RPMI8226 (cell line): Measurements from ENCODE around the gene FDXACB1.

Source experiments
- DNase-seq: peaks from one replicate; pipeline ENCODE4 v3.0.0-alpha.2; 2015

Gene FDXACB1, protein sequence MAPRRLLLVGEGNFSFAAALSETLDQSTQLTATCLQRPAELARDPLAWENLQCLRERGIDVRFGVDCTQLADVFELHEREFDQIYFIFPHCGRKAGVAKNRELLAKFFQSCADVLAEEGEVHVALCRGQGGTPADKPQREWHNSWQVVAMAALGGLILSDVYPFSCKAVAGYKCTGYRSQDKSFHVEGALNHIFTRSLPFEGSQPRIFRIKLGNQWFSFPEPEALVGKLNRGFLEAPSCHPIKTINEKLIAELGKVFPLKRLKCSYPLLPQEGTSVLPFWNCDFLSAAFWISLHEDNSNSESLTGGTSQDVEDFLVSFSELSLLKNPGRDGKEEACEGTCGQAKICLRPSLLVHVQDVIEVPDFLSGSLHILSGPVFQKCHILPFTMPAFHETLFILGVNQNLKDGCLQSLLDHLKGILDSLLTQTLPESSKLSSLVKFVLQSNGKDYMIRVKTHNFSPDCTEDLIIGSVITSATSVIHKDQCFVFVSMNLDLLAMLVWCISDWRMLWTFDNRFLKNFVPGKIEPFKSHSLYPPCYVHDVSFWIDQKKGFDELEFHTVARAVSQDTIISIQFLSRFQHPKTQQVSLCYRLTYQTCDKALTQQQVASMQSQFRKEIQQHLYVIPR

DNA sequence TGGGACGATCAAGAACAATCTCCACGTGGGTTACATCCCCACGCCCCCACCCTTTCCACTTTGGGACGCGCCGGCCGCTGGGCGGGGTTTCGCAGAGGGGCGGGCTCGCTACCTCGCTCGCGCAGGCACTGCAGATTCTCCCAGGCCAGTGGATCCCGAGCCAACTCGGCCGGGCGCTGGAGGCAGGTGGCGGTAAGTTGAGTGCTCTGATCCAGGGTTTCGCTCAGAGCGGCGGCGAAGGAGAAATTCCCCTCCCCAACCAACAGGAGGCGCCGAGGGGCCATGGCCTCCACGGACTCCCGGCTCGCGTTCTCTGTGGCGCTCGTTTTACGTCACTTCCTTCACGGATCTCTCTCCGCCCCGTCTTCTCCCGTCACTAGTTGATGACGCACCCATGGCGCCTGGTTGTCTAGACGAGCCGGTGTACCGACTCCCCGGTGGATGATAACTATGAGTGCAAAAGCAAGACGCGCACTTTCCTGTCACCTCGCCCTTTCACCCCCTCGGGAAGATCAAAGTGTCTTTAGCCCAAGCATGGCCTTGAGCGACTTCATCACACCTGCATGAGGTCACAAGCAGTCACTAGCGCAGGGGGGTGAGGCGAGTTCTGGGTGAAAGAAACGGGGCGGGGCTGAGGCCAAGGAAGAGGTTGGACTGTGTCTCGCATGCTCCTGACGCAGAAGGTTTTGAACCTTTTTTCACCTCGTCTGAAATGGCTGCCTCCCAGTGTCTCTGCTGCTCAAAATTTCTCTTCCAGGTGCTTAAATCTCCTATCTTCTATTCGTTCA is at the start of gene FDXACB1, which contains the start of gene CFAP68:
FDXACB1 (minus strand) TSS at position 317 of the 788 bp plus-strand sequence; CDS start at position 284, 33 bp downstream.
CFAP68 (plus strand) TSS at position 693 of the 788 bp plus-strand sequence; CDS start at position 713, 20 bp downstream.
- DNase-seq = peak; percentile 99

DNA sequence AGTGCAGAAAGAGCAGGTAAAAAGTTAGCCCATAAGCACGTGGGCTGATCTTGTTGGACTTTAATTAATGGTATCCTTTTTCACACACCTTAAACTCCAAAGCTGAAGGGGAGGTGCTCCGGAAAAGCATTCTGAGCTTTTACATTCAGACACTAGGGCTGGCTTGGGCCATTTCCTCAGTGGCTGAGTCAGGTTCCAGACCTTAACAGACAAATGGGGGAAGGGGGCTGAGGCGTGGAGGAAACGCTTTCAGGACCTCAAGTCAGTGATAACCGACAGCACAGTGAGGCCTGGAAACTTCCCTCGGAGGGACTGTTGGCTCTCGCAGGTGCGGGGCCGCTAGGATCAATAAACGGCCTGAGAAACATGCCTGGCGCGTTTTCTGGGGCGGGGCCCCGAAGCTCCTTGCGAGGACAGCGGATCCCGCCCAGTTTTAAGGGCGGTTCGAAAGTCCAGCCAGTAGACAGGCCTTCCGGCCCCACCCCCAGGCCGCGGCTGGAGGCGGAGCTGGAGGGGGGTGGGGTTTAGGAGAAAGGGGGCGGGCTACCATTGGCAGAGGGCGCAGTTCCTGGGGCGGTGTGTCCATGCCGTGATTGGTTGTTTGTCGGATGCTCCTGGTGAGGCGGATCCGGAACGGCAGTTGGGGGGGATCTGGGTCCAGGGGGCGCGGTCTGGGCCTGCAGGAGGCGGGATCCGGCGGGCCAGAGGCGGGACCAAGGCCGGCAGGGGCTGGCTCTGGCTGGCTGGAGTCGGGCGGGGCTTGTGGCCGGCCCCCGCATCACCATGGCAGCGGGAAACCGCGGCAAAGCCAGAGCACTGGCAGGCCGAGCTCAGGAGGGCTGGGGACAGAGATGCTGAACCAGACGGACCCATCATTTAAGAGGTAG is 47.8 kb upstream of the FDXACB1 start:
- peak; percentile 99 for DNase-seq

DNA sequence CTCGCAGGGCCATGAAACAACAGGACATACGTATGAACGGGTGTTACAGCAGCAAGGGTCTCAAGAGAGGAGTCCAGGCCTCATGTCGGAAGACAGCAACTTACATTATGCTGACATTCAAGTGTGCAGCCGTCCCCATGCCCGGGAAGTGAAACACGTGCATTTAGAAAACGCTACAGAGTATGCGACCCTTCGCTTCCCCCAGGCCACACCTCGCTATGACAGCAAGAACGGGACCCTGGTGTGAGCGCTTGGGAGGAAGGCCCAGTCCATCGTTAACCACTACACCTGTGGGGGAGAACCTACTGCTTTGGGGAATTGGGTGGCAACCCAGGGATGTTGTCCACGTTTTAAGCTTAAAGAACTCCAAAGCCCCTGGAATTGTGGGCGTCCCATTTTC is 47.0 kb upstream of the FDXACB1 start:
- no peak for DNase-seq

DNA sequence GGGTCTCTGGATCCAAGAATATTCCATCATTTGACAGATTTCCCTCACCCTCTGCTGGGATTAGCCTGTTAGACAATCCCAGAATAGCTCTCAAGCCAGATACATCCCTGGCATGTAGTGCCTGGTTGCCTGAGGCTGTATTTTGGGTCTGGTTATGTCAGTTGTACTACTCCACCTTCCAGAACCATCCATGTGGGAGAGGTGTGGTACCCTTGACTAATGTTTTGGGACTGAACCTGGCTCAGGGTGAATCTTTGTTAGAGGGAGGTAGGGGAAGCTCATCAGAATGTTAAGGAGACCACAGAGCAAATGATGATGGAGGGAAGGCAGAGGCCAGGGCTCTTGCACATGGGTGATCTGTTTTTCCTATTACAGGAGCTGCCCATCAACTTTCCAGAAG is 45.0 kb upstream of the FDXACB1 start:
- no peak for DNase-seq

DNA sequence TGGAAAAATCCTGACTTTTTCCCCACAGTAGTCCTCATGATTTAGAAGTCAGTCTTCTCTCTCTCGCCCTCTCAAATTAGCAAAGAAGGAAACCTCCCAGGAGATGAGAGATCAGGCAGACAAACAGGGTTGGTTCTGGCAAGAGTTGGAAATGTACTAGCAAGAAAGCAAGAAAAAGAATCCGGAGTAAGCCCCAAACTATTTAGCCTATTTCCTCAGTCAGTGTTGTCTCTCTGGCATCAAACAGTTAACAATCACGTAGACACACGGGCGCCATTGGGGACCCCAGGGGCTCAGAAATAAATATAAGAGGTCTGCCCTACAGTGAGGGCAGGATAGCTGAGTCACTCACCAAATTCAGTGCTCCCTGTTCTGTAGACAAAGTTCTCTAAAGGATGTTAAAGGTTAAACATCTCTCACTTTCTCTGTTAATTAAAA is 44.4 kb upstream of the FDXACB1 start:
- DNase-seq = no peak

DNA sequence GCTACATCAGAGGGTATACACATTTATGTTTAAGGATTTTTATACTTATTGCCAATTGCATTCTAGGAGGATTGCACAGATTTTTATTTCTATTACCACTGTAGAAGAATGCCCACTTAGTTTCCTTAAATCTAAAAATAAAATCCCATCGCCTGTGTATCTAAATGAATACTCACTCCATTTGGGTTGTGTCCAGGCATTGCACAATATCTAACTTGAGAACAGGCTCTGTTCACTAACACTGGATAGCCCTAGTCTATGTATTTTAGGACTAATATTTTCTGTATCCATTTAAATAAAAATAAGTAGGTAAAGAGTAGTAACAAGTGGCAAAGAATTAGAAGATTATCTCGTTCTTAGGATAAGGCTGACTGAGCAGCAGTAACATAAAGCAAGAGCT is 43.8 kb upstream of the FDXACB1 start:
- no peak for DNase-seq

DNA sequence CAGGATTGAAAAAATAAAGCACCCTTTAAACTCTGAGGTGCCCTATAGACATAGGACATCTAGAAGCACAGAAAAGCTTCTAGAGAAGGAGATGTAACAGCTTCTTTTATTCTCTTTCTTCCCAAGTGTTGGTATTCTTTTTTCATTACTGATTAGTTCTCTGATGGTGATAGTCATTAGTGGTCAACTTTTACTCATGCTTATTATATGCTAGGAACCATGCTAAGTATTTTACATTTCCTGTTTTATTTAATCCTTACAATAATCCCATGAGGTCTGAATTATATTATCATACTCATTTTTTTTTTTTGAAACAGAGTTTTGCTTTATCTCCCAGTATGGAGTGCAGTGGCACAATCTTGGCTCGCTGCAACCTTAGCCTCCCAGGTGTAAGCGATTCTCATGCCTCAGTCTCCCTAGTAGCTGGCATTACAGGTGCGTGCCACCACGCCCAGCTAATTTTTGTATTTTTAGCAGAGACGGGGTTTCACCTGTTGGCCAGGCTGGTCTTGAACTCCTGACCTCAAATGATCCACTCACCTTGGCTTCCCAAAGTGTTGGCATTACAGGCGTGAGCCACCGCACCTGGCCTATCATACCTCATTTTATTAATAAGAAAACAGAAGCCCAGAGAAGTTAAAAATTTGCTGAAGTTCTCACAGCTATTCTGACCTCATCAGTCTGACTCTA is 42.7 kb upstream of the FDXACB1 start:
- no peak for DNase-seq

DNA sequence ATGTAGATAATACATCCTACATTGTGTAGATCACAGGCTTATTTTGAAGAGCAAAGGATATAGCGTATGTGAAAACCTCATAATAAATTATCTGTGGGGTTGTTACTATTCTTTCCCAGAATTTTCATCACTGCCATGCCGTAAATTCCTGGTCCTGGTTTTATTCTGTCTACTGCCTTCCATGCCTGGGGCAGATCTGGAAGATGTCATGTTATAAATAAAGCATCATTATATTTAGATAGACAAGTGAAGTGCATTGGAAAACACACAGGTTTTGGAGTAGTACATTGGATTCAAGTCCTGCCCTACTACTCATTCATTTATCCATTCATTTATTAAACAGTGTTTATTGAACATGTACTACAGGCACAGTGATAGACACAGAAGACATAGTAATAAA is 41.9 kb upstream of the FDXACB1 start:
- DNase-seq = no peak

DNA sequence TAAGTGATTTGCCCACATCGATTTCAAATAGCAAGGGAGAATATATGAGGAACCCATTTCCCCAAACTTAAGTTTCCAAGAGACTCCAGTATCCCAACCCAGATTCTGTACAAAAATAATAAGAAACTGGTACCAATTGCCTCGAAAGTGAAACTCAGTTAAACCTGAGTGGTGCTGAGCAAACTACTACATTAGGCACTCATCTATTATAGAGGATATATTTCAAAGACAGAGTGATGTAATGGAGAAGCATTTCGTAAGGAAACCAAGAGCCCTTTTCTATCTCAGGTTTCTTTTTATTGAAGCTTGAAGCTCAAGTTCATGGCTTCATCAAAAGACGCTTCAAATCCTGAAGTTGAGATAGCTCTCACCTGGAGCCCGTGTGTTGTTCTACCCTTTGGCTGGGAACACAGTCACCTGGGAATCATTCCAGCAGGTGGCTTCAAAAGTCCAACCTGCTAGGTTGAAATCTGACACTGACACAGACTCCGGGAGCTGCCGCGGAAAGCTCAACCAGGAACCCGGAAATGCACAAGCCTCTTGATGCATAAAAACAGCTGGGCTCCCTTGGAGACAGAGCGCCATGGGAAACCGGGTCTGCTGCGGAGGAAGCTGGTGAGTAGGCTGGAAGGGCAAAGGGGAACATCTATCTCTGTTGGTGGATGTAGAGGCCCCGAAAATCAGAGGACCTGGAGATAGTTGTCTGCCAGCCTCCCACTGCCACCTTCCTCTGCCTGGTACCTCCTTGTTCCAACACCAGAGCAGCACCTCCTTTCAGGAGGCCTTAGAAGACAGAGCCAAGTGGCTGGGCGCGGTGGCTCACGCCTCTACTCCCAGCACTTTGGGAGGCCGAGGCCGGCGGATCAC is 39.7 kb upstream of the FDXACB1 start, which contains the start of gene C11orf52:
C11orf52 (plus strand) TSS at position 524 of the 867 bp plus-strand sequence; CDS start at position 584, 60 bp downstream.
- DNase-seq = no peak

DNA sequence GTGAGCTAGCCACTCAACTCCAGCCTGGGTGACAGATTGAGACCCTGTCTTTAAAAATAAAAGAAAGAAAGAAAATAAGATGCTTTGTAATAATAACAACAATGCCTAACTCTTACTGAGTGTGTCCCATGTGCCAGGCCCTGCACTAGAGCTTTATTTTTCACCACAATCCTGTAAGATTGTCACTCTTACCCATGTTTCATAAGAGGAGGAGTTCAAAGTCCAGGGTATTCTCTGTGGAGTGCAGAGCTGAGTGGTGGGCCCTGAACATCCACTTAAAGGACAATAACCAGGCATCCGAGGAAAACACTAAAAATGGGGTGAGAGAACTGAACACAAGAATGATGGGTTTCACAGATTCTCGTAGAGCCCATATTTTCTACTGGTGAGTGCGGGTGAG is 38.8 kb upstream of the FDXACB1 start:
- DNase-seq = no peak

DNA sequence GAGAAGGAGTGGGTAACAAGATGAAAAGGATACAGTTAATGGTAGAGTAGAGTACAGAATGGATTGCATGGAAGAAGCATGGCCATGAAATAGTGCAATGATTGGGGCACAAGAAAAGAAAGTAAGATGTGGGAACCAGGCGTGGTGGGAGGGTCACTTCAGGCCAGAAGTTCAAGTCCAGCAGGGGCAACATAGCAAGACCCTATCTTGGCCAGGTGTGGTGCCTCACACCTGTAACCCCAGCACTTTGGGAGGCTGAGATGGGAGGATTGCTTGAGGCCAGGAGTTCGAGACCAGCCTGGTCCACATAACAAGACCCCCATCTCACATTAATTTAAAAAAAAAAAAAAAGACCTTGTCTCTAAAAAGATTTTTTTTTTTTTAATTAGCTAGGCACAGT is 38.3 kb upstream of the FDXACB1 start:
- no peak for DNase-seq

DNA sequence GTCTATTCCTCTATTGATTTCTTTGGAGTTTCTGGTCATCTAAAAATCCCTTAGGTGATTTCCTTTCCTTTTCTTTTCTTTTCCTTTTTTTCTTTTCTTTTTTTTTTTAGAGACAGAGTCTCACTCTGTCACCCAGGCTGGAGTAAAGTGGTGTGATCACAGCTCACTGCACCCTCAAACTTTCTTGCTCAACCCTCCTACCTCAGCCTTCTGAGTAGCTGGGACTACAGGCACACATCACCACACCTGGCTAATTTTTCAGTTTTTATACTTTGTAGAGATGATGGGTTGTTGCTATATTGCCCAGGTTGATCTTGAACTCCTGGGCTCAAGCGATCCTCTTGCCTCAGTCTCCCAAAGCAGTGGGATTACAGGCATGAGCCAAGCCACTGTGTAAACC is 37.8 kb upstream of the FDXACB1 start:
- DNase-seq = no peak

DNA sequence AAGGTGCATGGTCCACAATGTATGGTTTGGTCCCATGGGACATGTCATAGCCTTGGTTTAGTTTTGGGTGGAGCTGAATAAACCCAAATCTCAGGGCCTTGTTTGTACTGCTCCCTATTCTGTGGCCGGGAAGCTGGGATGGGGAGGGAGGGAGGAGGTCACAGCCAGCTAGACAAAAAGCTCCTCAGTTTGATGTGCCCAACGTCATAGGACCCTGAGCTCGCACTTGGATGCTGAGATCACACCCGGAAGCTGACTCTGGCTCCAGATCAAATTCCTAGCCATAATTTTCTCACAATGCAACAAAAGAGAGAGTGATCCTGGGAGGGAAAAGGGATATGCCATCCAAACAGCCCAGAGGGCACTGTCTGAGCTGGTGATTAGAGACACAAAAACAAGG is 35.0 kb upstream of the FDXACB1 start:
- no peak for DNase-seq

DNA sequence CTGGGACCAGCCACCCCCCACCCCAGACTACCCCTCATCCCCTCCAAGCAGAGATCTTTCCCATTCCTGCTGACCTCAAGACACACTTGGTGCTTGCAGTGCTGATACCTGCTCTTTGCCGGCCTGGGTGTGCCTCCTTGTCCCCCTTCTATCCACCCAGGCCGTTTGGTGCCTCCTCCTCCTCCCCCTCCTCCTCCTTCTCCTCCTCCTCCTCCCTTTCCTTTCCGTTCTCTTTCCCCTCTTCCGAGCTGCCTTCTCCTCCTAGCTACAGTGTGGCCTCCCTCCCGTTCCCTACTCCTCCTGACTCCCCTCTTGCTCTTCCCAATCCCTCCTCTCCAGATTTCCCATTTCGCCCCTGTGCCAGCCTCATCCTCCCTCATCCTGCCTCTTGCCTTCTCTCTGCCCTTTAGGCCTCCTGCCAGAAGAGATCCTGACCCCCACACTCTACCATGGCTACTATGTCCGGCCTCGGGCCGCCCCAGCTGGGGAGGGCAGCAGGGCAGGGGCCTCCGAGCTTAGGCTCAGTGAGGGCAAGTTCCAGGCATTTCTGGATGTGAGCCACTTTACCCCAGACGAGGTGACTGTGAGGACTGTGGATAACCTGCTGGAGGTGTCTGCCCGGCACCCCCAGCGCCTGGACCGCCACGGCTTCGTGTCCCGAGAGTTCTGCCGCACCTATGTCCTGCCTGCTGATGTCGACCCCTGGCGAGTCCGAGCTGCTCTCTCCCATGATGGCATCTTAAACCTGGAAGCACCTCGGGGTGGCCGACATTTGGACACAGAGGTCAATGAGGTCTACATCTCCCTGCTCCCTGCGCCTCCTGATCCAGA is 34.3 kb upstream of the FDXACB1 start:
- DNase-seq = no peak

DNA sequence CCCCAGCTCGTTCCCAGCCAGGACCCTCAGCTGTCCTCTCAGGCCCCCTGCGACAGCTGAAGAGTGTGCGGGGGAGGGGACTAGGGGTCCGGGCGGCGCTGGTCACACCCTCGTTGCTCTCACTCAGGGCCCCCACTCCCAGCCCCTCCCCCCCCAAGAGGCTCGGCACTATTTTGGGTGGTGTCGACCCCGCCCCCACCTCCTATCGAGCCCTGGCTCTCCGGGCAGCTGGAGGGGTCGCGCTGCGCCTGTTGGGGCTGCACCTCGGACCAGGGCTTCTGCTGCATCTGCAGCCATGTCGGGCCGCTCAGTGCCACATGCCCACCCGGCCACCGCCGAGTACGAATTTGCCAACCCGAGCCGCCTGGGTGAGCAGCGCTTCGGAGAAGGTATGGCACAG is 33.6 kb upstream of the FDXACB1 start, which contains the start of gene HSPB2:
HSPB2 (plus strand) TSS at position 200 of the 400 bp plus-strand sequence; CDS start at position 296, 96 bp downstream.
- DNase-seq = no peak

DNA sequence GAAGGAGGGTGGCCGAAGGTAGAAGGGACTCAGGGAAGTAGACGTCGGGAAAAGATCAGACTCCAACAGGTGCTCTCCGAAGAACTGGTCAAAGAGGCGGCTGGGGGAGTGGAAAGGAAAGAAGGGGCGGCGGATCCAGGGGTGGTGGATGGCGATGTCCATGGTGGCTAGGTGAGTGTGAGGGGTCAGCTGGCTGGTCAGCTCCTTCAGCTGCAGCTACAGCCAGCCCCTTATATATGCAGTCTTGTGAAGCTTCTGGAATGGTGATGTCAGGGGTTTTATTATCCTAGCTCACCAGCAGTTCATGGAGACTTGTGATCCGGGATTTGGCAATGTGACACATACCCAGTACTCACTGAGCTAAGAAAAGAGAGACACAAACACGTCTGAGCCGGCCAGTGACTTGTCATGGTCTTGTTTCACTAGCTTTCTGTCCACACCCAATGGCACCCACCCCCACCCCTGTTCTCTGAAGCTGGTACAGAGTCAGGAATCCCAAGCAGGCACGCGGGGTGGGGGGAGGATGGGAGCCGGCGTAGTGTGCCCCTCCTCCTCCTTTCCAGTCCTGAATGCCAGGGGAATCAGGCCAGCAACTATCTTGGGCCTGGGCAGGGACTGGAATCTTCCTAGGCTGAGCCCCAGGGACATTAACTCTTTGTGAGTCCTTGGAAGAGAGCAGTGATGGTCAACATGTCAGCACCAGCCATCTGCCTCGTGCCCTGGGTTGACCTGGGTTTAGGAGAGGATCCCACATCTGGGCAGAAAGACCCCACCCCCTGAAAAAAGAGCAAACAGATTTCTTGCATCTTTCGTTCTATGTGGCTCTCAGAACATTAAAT is 32.8 kb upstream of the FDXACB1 start, which contains the start of gene CRYAB:
CRYAB (minus strand) TSS at position 208 of the 839 bp plus-strand sequence; CDS start at position 162, 46 bp downstream.
- no peak for DNase-seq

DNA sequence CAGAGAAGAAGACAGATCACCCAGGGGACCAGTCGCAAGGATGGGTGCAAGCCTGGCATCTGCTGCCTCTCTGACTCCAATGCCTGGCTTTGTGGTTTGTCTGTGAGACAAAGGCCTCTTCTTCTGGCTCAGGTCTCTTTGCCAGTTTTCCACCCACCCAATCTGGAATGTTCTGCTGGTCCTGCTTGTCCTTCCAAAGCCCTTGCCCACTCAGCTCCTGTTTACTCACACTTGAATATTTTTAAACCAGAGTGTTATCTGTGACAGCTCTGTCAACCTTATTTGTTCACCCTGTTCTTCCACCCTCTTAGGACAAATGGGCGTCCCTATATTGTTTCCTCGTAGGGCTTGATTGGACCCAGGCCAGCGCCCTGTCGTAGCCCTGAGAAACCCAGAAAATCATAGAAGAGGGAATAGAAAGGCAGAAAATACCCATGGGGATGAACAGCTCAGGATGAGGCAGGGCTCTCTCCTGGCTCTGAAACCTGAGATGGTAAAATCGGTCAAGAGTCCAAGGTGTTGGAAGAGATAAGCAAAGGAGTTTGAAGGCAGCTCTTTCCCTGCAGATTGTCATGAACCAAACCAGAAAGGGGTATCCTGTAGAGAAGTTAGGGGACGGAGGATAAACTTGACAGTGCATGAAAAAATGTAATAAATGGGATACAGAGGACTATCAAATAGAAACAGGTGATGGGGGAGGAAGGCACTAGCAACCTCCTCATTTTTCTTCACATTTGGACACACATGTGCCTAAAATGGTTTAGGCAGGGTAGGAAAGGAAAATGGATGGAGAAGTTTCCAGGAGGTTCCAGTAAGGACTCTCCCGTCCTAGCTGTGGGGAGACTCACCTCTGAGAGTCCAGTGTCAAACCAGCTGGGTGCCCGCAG is 32.0 kb upstream of the FDXACB1 start:
- DNase-seq = no peak
